ENCODE results near the gene ARHGAP26. TPM values are rescaled to one million over a fixed set of nuclear protein-coding genes. Genes with fewer than 3 reads are reported as not detected.

Gene ARHGAP26
- polyA plus RNA-seq, 3 donors: 9.5 to 14.5 (median 14.4) TPM

- no peak for DNase-seq
Observed at GRCh38 chr5:143219696-143220095, 449.5 kb downstream of the ARHGAP26 start.

GRCh38 chr5:143220748-143221251, 450.6 kb downstream of the ARHGAP26 start:
- DNase-seq: no peak

GRCh38 chr5:143222287-143223231, 452.4 kb downstream of the ARHGAP26 start:
- no peak for DNase-seq

- no peak for DNase-seq
Observed at GRCh38 chr5:143224672-143225071, 454.5 kb downstream of the ARHGAP26 start.

GRCh38 chr5:143225511-143225910, 455.3 kb downstream of the ARHGAP26 start:
- no peak for DNase-seq

- no peak for DNase-seq
Observed at GRCh38 chr5:143226361-143226760, 456.2 kb downstream of the ARHGAP26 start.

GRCh38 chr5:143226872-143227271, 456.7 kb downstream of the ARHGAP26 start:
- DNase-seq: no peak

- no peak for DNase-seq
Observed at GRCh38 chr5:143227301-143227700, 457.1 kb downstream of the ARHGAP26 start.

GRCh38 chr5:143228597-143229293, 458.6 kb downstream of the ARHGAP26 start:
- no peak for DNase-seq

- no peak for DNase-seq
Observed at GRCh38 chr5:143229426-143229895, 459.3 kb downstream of the ARHGAP26 start.

GRCh38 chr5:143229896-143230675, 459.9 kb downstream of the ARHGAP26 start:
- no peak for DNase-seq

- no peak for DNase-seq
Observed at GRCh38 chr5:143230676-143230996, 460.5 kb downstream of the ARHGAP26 start.

GRCh38 chr5:143231416-143231815, 461.2 kb downstream of the ARHGAP26 start:
- no peak for DNase-seq

GRCh38 chr5:143231973-143232812, 462.0 kb downstream of the ARHGAP26 start:
- no peak for DNase-seq

GRCh38 chr5:143233031-143233430, 462.9 kb downstream of the ARHGAP26 start:
- DNase-seq: no peak

GRCh38 chr5:143234162-143234842, 464.1 kb downstream of the ARHGAP26 start:
- DNase-seq: no peak

GRCh38 chr5:143235423-143235822, 465.2 kb downstream of the ARHGAP26 start:
- no peak for DNase-seq

- DNase-seq: no peak
Observed at GRCh38 chr5:143236682-143237081, 466.5 kb downstream of the ARHGAP26 start.

- no peak for DNase-seq
Observed at GRCh38 chr5:143237664-143238063, 467.5 kb downstream of the ARHGAP26 start.

GRCh38 chr5:143238620-143239019, 468.4 kb downstream of the ARHGAP26 start:
- DNase-seq: no peak

Measured in renal pelvis (tissue), 4 donors.